Keratinocyte (primary cell): ENCODE data around the gene CHSY3. TPM values are rescaled to one million over a fixed set of nuclear protein-coding genes. Genes with fewer than 3 reads are reported as not detected.

Experiments used
- DNase-seq: peaks from one replicate; pipeline ENCODE4 v3.0.0-alpha.2; 2011; ENCODE audit warnings: low read depth, missing footprints, low spot score
- FAIRE-seq: peaks from 2 replicates; lab custom pipeline; 2011; peaks lifted over from hg19 to GRCh38; lab: Jason Lieb, UNC
- H2AFZ ChIP-seq: 2 replicates; pipeline ENCODE4 v1.6.0; 2012; ENCODE audit warnings: low read length, control low read depth, inconsistent platforms; ENCODE audit not compliant: control insufficient read depth
- H3K27ac ChIP-seq: 2 replicates; pipeline ENCODE4 v1.5.1; 2011; ENCODE audit warnings: low read length; ENCODE audit not compliant: control insufficient read depth, insufficient read depth
- H3K27me3 ChIP-seq: 3 replicates; pipeline ENCODE4 v1.6.0; 2011; ENCODE audit warnings: low read length; ENCODE audit not compliant: control insufficient read depth, insufficient read depth; ENCODE audit errors: extremely low read depth
- H3K36me3 ChIP-seq, 2 experiments: 2 replicates in 1 of 2; 3 replicates in 1 of 2; pipeline ENCODE4 v1.5.1; 2011; ENCODE audit warnings: low read length in 2 of 2, mild to moderate bottlenecking in 1 of 2; ENCODE audit not compliant: control insufficient read depth in 2 of 2, insufficient read depth in 2 of 2; ENCODE audit errors: extremely low read depth in 1 of 2
- H3K4me1 ChIP-seq: 3 replicates; pipeline ENCODE4 v1.5.1; 2011; ENCODE audit warnings: low read length; ENCODE audit not compliant: control insufficient read depth, insufficient read depth; ENCODE audit errors: extremely low read depth
- H3K4me2 ChIP-seq: 3 replicates; pipeline ENCODE4 v1.6.0; 2011; ENCODE audit warnings: low read depth, low read length; ENCODE audit not compliant: control insufficient read depth, insufficient read depth; ENCODE audit errors: extremely low read depth
- H3K4me3 ChIP-seq, 3 experiments: fragments of 200-600 bp in 1 of 3; sonication (generic) in 1 of 3; 2 replicates in 2 of 3; 3 replicates in 1 of 3; pipeline ENCODE4 v1.5.1; 2011 to 2016; ENCODE audit warnings: low read length in 3 of 3, mild to moderate bottlenecking in 3 of 3, control low read depth in 2 of 3, inconsistent platforms in 1 of 3, low read depth in 1 of 3, mixed read lengths in 1 of 3, mixed run types in 1 of 3, moderate library complexity in 1 of 3; ENCODE audit not compliant: control insufficient read depth in 2 of 3, insufficient read depth in 2 of 3; ENCODE audit errors: extremely low read depth in 1 of 3
- H3K79me2 ChIP-seq: 2 replicates; pipeline ENCODE4 v1.6.0; 2012; ENCODE audit warnings: low read length; ENCODE audit not compliant: control insufficient read depth, insufficient read depth
- H3K9ac ChIP-seq: 3 replicates; pipeline ENCODE4 v1.6.0; 2011; ENCODE audit warnings: low read length; ENCODE audit not compliant: control insufficient read depth, insufficient read depth; ENCODE audit errors: extremely low read depth
- H3K9me1 ChIP-seq: 3 replicates; pipeline ENCODE4 v1.6.0; 2011; ENCODE audit warnings: low read length; ENCODE audit not compliant: control insufficient read depth, insufficient read depth; ENCODE audit errors: extremely low read depth
- H3K9me3 ChIP-seq: 2 replicates; pipeline ENCODE4 v1.5.1; 2012; ENCODE audit warnings: low read depth, low read length; ENCODE audit not compliant: control insufficient read depth
- H4K20me1 ChIP-seq: 3 replicates; pipeline ENCODE4 v1.6.0; 2011; ENCODE audit warnings: low read length; ENCODE audit not compliant: control insufficient read depth, insufficient read depth; ENCODE audit errors: extremely low read depth
- CTCF ChIP-seq, 3 experiments: IDR thresholded peaks in 1 of 3; conservative IDR thresholded peaks in 1 of 3; optimal IDR thresholded peaks in 1 of 3; 2 replicates in 2 of 3; 3 replicates in 1 of 3; pipeline versions ENCODE3 to v1.5.1; 2011; ENCODE audit warnings: low read length in 3 of 3, mild to moderate bottlenecking in 3 of 3, moderate library complexity in 2 of 3, control low read depth in 1 of 3, inconsistent platforms in 1 of 3; ENCODE audit not compliant: insufficient read depth in 2 of 3; ENCODE audit errors: extremely low read depth in 1 of 3
- EZH2 ChIP-seq: IDR thresholded peaks from one replicate; pipeline ENCODE4 v1.6.1; 2012; ENCODE audit warnings: inconsistent platforms, mild to moderate bottlenecking, low read length, moderate library complexity
- dilution Hi-C: fragments of 300-500 bp; cut with MboI; formaldehyde crosslinking; loops from one replicate; pipeline ENCODE4 v1.7.0; 2020; ENCODE audit warnings: low sequenced_read_pairs; ENCODE audit not compliant: extremely low pct_ligation_motif_present
- polyA plus RNA-seq, 5 experiments: library from polyadenylated mRNA; depleted of rRNA in 3 of 5; stranded (reverse) in 3 of 5; stranded (forward) in 1 of 5; unstranded in 1 of 5; fragments of >200 nt; gene quantifications; 1 replicate in 1 of 5; 2 replicates in 3 of 5; 3 replicates in 1 of 5; pipeline versions ENCODE4 v1.2.1 to v1.2.3, GENCODE V29; 2011 to 2012; ENCODE audit warnings: missing spikeins in 2 of 5, low read depth in 1 of 5, low replicate concordance in 1 of 5

Gene CHSY3
- polyA plus RNA-seq, 1 donor (not counting 4 experiments of a cell fraction or from before 2014, with no cell fraction given): 0.47 TPM

GRCh38 chr5:130104895-130105688, 200.8 kb downstream of the CHSY3 start:
- FAIRE-seq (no peak), DNase-seq (no peak)
- TF ChIP-seq EZH2 (no peak), CTCF (optimal IDR thresholded peaks at IDR 0.05 in 1 of 3, IDR thresholded peaks at IDR 0.05 in 1 of 3, conservative IDR thresholded peaks at IDR 0.05 in 1 of 3; ENCODE audit: extremely low read depth in 1 of 3, insufficient read depth in 2 of 3, low read length in 3 of 3) (no peak)
- Histone ChIP-seq H3K9ac (no peak overlapping the region), H3K9me1 (no peaks in the 10 kb centered on the region), H3K27ac (no peak overlapping the region), H3K79me2 (no peaks in the 10 kb centered on the region), H2AFZ (no peak overlapping the region), H3K9me3 (no peaks in the 10 kb centered on the region), H3K4me2 (no peak overlapping the region), H3K36me3 (no peaks in the 10 kb centered on the region), H3K4me1 (no peaks in the 10 kb centered on the region), H3K4me3 (no peak overlapping the region), H3K27me3 (no peaks in the 10 kb centered on the region), H4K20me1 (no peaks in the 10 kb centered on the region)
- dilution Hi-C loops: no loop called here

GRCh38 chr5:130106480-130106879, 202.2 kb downstream of the CHSY3 start:
- no peak overlapping the region for H3K4me3 ChIP-seq
- H3K79me2 ChIP-seq: no peaks in the 10 kb centered on the region
- dilution Hi-C loops: no loop called here
- H2AFZ ChIP-seq: no peak overlapping the region
- no peaks in the 10 kb centered on the region for H3K9me3 ChIP-seq
- no peaks in the 10 kb centered on the region for H4K20me1 ChIP-seq
- H3K4me1 ChIP-seq: no peaks in the 10 kb centered on the region
- H3K27me3 ChIP-seq: no peaks in the 10 kb centered on the region
- FAIRE-seq (no peak), DNase-seq (no peak)
- TF ChIP-seq CTCF (optimal IDR thresholded peaks at IDR 0.05 in 1 of 3, IDR thresholded peaks at IDR 0.05 in 1 of 3, conservative IDR thresholded peaks at IDR 0.05 in 1 of 3; ENCODE audit: extremely low read depth in 1 of 3, insufficient read depth in 2 of 3, low read length in 3 of 3) (no peak), EZH2 (no peak)
- no peak overlapping the region for H3K27ac ChIP-seq
- no peak overlapping the region for H3K4me2 ChIP-seq
- H3K9ac ChIP-seq: no peak overlapping the region
- no peaks in the 10 kb centered on the region for H3K9me1 ChIP-seq
- no peaks in the 10 kb centered on the region for H3K36me3 ChIP-seq
